Fibroblast of skin of right biceps (primary cell): ENCODE measurements around the gene DPP8.
"Not testable (repeated sequence)": the region's sequence is repeated elsewhere in the genome, so short reads cannot be mapped to it uniquely, and the experiment has no call there.

Experiments
- DNase-seq: peaks from one replicate; pipeline ENCODE4 v3.0.0-alpha.2; 2013

Gene DPP8

DNA sequence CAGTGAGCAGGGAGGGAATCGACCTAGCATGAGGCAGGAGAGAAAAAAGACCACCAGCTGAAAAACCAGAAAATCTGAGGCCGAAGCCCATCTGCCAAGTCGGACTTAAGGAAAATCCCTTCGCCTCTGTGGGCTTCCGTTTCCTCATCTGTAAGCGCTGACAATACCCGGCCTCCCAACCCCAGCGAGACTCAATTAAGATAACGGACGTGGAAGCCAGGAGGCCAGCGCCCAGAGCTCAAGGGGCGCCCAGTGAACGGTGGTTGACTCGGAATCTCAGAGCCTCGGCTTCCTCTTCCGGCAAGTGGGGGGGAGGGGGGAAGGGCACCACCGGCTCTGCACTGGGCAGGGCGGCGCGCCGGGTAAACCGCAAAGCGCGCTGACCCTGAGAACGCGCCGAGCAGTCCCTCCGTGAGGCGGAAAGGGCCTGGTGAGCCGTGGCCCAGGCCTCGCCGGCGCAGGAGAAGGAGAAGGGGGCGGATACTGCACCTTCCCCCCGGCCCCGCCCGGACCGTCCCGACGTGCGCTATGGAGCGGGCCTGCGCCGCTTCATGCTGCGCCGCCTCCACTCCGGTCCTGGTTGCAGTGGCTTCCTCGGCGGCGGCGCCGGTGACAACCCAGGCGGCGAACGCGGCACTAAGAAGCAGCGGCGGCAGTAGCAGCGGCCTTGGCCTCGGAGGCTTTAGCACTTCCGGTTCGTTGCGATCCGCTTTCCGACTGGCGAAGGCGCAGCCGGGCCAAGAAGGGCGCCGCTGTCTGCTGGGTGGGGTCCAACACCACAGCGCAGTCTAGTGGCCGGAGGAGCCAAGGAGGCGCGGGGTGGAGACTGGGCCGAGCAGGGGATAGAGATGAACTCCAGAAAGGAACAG is at the start of gene DPP8:
TSS of gene DPP8 (minus strand) at position 693 of the 869 bp plus-strand sequence. CDS start 5,136 bp downstream, outside the sequence.
- peak; percentile 95 for DNase-seq

- no peak for DNase-seq
These were observed 44.4 kb upstream of the DPP8 start for GRCh38 chr15:65561934-65562333.

GRCh38 chr15:65559941-65560340 is 42.5 kb upstream of the DPP8 start:
- no peak for DNase-seq

DNA sequence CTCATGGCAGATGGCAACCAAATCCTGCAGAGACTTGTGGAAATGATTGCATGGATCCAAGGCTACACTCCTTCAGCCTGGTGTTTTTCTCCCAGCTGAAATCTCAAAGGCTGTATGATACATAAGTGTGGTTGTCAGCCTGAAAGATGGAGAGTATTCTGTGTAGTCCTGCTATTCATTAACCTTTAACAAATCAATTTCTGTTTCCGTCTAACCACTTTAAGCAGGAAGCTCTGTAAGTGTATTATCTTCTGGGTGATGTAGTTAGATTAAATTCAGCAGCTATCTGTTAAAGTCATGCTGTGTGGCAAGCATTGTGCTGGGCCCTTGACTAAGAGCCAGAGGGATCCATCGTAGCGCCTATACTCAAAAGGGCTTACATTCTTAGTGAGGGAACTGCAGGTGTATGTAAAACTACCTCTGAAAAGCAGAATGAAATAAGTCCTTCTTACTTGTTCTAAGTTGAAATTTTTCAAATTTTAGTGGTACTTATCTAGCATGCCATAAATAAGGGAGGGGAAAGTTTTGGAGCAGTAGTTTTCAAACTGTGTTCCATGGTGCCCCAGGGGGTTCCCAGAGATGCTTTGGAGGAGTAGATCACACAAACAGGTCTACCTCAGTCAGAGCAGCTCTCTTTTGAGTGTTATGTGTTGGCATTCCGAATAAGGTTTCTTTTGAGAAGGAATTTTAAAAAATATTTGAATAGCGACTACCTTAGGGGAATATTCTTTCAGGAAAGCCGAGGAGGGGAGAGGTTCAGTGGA is 41.7 kb upstream of the DPP8 start:
- no peak for DNase-seq

DNA sequence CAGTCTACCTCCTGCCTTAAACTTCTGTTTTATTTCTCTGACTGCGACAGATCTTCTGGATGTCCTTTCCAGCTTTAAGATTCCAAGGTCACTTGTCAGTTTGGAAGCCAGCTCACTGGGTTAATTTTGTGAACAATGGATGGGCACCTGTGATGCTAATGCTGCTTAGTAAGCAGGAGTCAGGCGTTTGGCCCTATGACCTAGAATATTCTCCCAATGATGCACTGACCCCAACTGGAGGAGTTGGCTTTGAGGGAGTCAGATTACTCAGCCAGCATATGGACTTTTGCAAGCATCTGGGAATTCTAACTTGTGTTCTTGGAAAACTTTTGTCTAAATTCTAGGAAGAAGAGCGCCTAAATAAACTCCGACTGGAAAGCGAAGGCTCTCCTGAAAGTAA is 40.8 kb upstream of the DPP8 start:
- no peak for DNase-seq

GRCh38 chr15:65556622-65557021 is 39.1 kb upstream of the DPP8 start:
- DNase-seq, result no peak

- no peak for DNase-seq
These were observed 36.2 kb upstream of the DPP8 start for GRCh38 chr15:65553691-65554090.

DNA sequence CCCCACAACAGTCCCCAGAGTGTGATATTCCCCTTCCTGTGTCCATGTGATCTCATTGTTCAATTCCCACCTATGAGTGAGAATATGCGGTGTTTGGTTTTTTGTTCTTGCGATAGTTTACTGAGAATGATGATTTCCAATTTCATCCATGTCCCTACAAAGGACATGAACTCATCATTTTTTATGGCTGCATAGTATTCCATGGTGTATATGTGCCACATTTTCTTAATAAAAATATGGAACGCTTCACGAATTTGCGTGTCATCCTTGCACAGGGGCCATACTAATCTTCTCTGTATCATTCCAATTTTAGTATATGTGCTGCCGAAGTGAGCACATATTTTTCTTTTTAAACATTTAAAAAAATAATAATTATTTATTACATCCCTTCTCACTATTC is 35.4 kb upstream of the DPP8 start:
- DNase-seq, result not testable (repeated sequence)

DNA sequence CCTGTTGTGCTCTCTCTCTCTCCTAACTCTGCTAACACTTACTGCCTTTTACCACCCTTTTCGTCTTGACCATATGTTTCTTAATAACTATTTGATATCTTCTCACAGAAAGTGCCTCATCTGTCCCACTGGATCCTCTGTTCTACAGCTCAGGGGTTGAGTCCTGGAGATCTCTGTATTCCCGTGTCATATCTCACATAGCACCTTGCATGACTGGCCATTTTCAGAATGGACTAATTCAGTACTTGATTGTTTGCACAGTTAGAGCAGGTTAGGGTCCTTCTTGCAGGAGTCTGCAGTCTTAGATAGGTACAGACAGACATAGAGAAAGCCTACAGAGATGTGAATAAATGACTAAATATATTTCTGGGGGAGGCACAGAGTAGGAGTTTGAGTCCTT is 33.7 kb upstream of the DPP8 start:
- no peak for DNase-seq

DNA sequence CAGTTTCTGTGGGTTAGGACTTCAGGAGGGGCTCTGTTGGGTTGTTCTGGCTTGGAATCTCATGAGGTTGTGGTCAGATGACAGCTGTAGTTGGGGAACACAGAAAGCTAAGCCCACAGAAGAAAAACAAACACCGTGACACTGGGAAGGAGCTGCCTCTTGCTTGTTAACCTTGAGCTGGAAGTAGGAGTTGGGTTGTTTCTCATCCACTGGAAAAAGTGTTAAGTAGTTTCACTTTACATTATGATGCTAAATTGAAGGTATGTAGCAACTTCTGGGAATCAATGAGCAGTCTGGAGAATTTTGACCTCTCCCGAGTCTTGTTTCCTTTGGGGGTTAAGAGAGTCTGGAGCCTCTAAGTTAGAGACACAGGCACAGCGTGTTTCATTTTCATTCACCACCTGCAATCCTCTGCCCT is 33.2 kb upstream of the DPP8 start:
- peak; percentile 4 for DNase-seq

DNA sequence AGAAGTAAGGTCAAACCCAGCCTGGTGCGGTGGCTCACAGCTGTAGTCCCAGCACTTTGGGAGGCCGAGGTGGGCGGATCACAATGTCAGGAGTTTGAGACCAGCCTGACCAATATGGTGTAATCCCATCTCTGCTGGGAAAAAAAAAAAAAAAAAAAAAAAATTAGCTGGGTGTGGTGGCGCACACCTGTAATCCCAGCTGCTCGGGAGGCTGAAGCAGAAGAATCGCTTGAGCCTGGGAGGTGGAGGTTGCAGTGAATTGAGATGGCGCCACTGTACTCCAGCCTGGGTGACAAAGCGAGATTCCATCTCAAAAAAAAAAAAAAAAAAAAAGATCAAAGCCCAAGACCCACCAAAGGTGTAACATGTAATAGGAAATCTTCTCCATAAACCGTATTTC is 31.8 kb upstream of the DPP8 start:
- DNase-seq, result not testable (repeated sequence)

DNA sequence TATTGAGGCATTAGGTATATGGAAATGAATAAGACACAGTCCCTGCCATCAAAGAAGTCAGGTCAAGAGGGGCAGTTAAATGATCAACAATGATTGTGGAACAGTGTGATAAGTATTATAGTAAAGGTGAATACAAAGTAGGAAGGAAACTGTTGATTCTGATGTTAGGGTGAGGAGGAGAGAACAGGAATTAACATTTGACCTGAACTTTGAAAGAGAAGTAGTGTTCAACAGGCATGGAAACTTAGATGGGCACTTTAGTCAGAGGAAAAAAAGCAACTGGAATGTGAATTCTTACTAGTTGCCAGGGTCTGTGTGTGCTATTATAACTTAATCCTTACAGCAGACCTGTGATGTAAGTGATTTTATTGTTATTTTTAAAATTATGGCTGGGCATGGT is 30.4 kb upstream of the DPP8 start:
- no peak for DNase-seq

DNA sequence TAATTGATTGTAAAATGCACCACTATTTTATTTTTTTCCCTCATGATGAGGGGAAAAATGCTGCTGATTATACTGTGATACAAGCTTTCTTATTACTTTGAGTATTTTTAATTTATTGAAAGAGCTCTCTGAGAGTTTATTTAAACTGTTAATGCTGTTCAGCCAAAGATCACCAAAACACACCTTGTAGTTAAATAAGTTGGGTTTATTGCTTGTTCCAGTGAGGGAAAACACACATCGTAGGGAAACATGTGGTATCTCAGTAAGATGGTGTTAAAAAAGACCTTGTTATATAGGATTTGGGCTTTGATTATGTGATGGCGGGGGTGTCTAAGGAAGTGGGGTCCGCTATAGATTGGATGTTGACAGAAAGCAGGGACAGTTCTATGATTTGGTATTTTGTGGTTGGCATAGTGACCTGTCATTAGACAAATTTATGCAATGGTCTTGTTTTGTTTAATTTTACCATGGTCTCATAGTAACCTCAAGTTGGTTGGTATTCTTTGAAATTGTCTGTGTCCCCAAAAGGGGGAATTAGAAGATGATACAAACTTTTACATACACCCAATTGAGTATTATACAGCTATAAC is 23.8 kb upstream of the DPP8 start:
- no peak for DNase-seq

DNA sequence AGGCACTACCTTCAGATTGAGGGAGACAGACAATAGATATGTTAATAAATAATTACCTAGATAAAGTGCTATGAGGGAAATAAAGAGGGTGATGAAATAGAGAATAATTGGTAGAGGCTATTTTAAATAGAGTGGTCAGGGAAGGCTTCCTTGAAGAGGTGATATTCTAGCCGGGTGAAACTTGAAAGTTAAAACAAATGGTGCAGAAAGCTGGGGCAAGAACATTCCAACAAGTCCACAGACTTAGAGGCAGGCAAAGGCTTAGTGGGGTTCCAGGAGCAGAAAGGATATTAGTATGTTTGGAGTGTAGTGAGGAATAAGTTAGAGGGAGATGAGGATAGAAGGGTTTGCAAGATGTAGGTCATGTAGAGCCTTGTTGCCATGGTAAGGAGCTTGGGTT is 22.8 kb upstream of the DPP8 start:
- DNase-seq, result no peak

DNA sequence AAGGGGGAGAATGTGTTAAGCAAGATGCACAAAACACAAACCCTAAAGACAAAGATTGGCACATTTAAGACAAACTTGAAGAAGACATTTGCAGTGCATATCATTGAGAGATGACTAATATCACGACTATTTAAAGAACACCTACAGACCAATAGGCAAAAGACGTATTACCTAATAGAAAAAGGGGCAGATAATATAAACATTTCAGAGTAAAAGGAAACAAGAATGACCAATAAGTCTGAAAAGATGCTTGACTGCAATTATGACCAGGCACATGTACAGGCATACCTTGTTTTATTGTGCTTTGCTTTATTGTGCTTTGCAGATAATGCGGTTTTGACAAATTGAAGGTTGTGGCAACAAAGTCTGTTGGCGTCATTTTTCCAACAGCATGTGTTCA is 17.7 kb upstream of the DPP8 start:
- DNase-seq, result peak; percentile 8

- no peak for DNase-seq
These were observed 15.7 kb upstream of the DPP8 start for GRCh38 chr15:65533057-65533756.

DNA sequence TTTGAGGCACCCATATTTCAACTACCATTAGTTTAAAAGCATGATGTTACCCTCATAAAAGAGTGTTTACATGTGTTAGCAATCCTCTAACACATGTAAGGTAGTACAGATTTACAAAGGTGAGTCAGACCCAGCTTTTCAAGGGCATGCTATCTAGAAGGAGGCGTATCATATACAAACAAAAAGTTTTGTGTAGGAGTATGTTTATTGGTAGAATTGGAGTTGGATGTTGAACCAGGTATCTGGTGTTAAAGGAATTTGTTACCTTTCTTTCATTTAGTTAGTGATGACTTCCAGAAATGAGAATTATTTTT is 15.2 kb upstream of the DPP8 start:
- peak; percentile 18 for DNase-seq

- peak; percentile 84 for DNase-seq
These were observed 13.0 kb upstream of the DPP8 start, which contains the start of gene HACD3 for GRCh38 chr15:65530318-65531111. HACD3 (plus strand) TSS chr15:65530463; CDS start chr15:65530632, 169 bp downstream.

- no peak for DNase-seq
These were observed 12.4 kb upstream of the DPP8 start for GRCh38 chr15:65529762-65530317.

GRCh38 chr15:65528461-65529060 is 11.1 kb upstream of the DPP8 start:
- DNase-seq, result no peak

DNA sequence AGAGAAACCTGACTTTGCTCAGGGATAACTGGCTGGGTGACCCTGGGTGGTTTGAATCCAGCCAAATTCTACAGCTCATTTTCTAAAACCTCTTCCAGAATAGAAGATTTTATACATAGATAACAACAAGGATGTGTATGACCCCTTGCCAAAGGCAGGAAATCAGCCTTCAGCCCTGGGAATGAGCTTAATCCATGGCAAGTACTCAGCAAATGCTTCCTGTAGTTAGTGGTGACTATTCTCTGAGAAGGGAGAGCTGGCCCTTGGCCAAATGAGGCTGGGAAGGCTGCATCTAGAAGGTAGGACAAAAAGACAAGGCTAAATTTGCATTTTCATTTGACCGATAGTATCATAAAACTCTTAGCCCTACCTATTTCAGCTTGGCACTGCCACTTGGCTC is 8.1 kb upstream of the DPP8 start:
- DNase-seq, result peak; percentile 65

GRCh38 chr15:65524226-65524625 is 6.7 kb upstream of the DPP8 start:
- DNase-seq, result no peak
